ENCODE results near the gene SATB1.

SATB1 gene

GRCh38 chr3:18393906-18394305, 31.2 kb downstream of the SATB1 start:
- Histone ChIP-seq H3K27me3 (ENCODE audit: insufficient read depth, low read depth, severe bottlenecking) (no peaks in the 10 kb centered on the region), H3K9me3 (ENCODE audit: severe bottlenecking) (no peaks in the 10 kb centered on the region), H3K36me3 (no peaks in the 10 kb centered on the region), H3K27ac (no peak overlapping the region), H3K4me3 (ENCODE audit: low read depth, low read length) (no peak overlapping the region)
- no peak for DNase-seq
- TF ChIP-seq CTCF (IDR thresholded peaks at IDR 0.05; ENCODE audit: low read depth, low read length) = no peak

- H3K27me3 ChIP-seq (ENCODE audit: insufficient read depth, low read depth, severe bottlenecking) = no peaks in the 10 kb centered on the region
- no peak overlapping the region for H3K27ac ChIP-seq
- H3K4me3 ChIP-seq (ENCODE audit: low read depth, low read length) = no peak overlapping the region
- no peak for DNase-seq
- H3K9me3 ChIP-seq (ENCODE audit: severe bottlenecking) = no peaks in the 10 kb centered on the region
- no peak for TF ChIP-seq CTCF (IDR thresholded peaks at IDR 0.05; ENCODE audit: low read depth, low read length)
- no peaks in the 10 kb centered on the region for H3K36me3 ChIP-seq
Observed at GRCh38 chr3:18390024-18390660, 35.0 kb downstream of the SATB1 start.

- Histone ChIP-seq H3K4me3 (ENCODE audit: low read depth, low read length) (no peak overlapping the region), H3K36me3 (no peaks in the 10 kb centered on the region), H3K27me3 (ENCODE audit: insufficient read depth, low read depth, severe bottlenecking) (no peaks in the 10 kb centered on the region), H3K27ac (no peak overlapping the region), H3K9me3 (ENCODE audit: severe bottlenecking) (no peaks in the 10 kb centered on the region)
- DNase-seq = no peak
- TF ChIP-seq CTCF (IDR thresholded peaks at IDR 0.05; ENCODE audit: low read depth, low read length) = no peak
Observed at GRCh38 chr3:18389108-18389733, 35.9 kb downstream of the SATB1 start.

GRCh38 chr3:18386274-18386890, 38.8 kb downstream of the SATB1 start:
- no peak for DNase-seq
- H3K4me3 ChIP-seq (ENCODE audit: low read depth, low read length) = no peak overlapping the region
- H3K27ac ChIP-seq = no peak overlapping the region
- no peaks in the 10 kb centered on the region for H3K9me3 ChIP-seq (ENCODE audit: severe bottlenecking)
- no peaks in the 10 kb centered on the region for H3K36me3 ChIP-seq
- no peaks in the 10 kb centered on the region for H3K27me3 ChIP-seq (ENCODE audit: insufficient read depth, low read depth, severe bottlenecking)
- no peak for TF ChIP-seq CTCF (IDR thresholded peaks at IDR 0.05; ENCODE audit: low read depth, low read length)

GRCh38 chr3:18385706-18386105, 39.4 kb downstream of the SATB1 start:
- TF ChIP-seq CTCF (IDR thresholded peaks at IDR 0.05; ENCODE audit: low read depth, low read length) = no peak
- no peaks in the 10 kb centered on the region for H3K9me3 ChIP-seq (ENCODE audit: severe bottlenecking)

More at GRCh38 chr3:18385706-18386105, 39.4 kb downstream of the SATB1 start:
- Histone ChIP-seq H3K27me3 (ENCODE audit: insufficient read depth, low read depth, severe bottlenecking) (no peaks in the 10 kb centered on the region), H3K36me3 (no peaks in the 10 kb centered on the region), H3K4me3 (ENCODE audit: low read depth, low read length) (no peak overlapping the region), H3K27ac (no peak overlapping the region)
- no peak for DNase-seq

Measured in WERI-Rb-1 (cell line).